ENCODE measurements around the gene PROM2. TPM values are rescaled to one million over a fixed set of nuclear protein-coding genes. Genes with fewer than 3 reads are reported as not detected.

PROM2 gene
- total RNA-seq, 1 donor from 2014 or later, result 1.7 TPM

DNA sequence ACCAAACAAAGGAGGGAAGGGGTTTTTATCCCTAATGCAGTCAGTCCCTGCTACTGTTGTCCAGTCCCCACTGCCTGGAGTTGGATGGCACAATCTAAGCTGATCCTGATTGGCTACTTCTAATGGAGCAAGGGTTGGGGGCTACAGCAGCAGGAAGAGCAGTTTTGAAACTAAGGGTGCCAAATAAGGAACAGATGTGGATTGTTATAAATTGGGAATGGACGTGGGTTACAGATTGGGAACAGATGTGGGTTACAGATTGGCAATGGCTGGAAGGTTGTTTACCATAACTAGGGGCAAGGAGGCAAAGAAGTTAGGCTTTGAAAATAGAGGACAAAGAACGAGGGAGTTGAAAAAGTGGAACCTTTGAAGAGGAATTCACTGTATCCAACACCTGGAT, 16.0 kb upstream of the PROM2 start:
- TF ChIP-seq, protein P1, sequence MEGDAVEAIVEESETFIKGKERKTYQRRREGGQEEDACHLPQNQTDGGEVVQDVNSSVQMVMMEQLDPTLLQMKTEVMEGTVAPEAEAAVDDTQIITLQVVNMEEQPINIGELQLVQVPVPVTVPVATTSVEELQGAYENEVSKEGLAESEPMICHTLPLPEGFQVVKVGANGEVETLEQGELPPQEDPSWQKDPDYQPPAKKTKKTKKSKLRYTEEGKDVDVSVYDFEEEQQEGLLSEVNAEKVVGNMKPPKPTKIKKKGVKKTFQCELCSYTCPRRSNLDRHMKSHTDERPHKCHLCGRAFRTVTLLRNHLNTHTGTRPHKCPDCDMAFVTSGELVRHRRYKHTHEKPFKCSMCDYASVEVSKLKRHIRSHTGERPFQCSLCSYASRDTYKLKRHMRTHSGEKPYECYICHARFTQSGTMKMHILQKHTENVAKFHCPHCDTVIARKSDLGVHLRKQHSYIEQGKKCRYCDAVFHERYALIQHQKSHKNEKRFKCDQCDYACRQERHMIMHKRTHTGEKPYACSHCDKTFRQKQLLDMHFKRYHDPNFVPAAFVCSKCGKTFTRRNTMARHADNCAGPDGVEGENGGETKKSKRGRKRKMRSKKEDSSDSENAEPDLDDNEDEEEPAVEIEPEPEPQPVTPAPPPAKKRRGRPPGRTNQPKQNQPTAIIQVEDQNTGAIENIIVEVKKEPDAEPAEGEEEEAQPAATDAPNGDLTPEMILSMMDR (IDR thresholded peaks at IDR 0.05), result no peak
- Mint-ChIP-seq H3K36me3 (ENCODE audit: low read depth) (peaks cover 2% of the 10 kb centered on the region), H3K4me3 (ENCODE audit: unreplicated experiment) (no peak overlapping the region), H3K9me3 (ENCODE audit: low read depth) (peaks cover 30% of the 10 kb centered on the region), H3K4me1 (ENCODE audit: low read depth) (no peaks in the 10 kb centered on the region), H3K27me3 (ENCODE audit: low read depth) (no peaks in the 10 kb centered on the region), H3K27ac (ENCODE audit: unreplicated experiment) (no peak overlapping the region)
- DNase-seq (ENCODE audit: low spot score), result no peak

- no peak overlapping the region for H3K27ac Mint-ChIP-seq (ENCODE audit: unreplicated experiment)
These were observed 13.9 kb upstream of the PROM2 start for GRCh38 chr2:95260028-95261023.

GRCh38 chr2:95261602-95262001, 12.6 kb upstream of the PROM2 start:
- TF ChIP-seq, protein P1 (IDR thresholded peaks at IDR 0.05), result no peak
- no peaks in the 10 kb centered on the region for H3K36me3 Mint-ChIP-seq (ENCODE audit: low read depth)
- H3K27ac Mint-ChIP-seq (ENCODE audit: unreplicated experiment), result no peak overlapping the region
- H3K4me3 Mint-ChIP-seq (ENCODE audit: unreplicated experiment), result no peak overlapping the region
- no peaks in the 10 kb centered on the region for H3K27me3 Mint-ChIP-seq (ENCODE audit: low read depth)
- no peaks in the 10 kb centered on the region for H3K4me1 Mint-ChIP-seq (ENCODE audit: low read depth)
- peak; percentile 61 for DNase-seq (ENCODE audit: low spot score)
- H3K9me3 Mint-ChIP-seq (ENCODE audit: low read depth), result peaks cover 15% of the 10 kb centered on the region

More at GRCh38 chr2:95260028-95261023, 13.9 kb upstream of the PROM2 start:
- TF ChIP-seq, protein P1 (IDR thresholded peaks at IDR 0.05), result no peak
- peak; percentile 48 for DNase-seq (ENCODE audit: low spot score)
- H3K36me3 Mint-ChIP-seq (ENCODE audit: low read depth), result peaks cover 2% of the 10 kb centered on the region
- no peak overlapping the region for H3K4me3 Mint-ChIP-seq (ENCODE audit: unreplicated experiment)
- H3K9me3 Mint-ChIP-seq (ENCODE audit: low read depth), result peaks cover 22% of the 10 kb centered on the region
- H3K27me3 Mint-ChIP-seq (ENCODE audit: low read depth), result no peaks in the 10 kb centered on the region
- no peaks in the 10 kb centered on the region for H3K4me1 Mint-ChIP-seq (ENCODE audit: low read depth)

- Mint-ChIP-seq H3K27me3 (ENCODE audit: low read depth) (no peaks in the 10 kb centered on the region), H3K27ac (ENCODE audit: unreplicated experiment) (no peak overlapping the region), H3K36me3 (ENCODE audit: low read depth) (no peaks in the 10 kb centered on the region), H3K4me3 (ENCODE audit: unreplicated experiment) (no peak overlapping the region), H3K4me1 (ENCODE audit: low read depth) (no peaks in the 10 kb centered on the region), H3K9me3 (ENCODE audit: low read depth) (peaks cover 9% of the 10 kb centered on the region)
- TF ChIP-seq, protein P1 (IDR thresholded peaks at IDR 0.05), result no peak
- no peak for DNase-seq (ENCODE audit: low spot score)
These were observed 11.2 kb upstream of the PROM2 start for GRCh38 chr2:95262896-95263542.

DNA sequence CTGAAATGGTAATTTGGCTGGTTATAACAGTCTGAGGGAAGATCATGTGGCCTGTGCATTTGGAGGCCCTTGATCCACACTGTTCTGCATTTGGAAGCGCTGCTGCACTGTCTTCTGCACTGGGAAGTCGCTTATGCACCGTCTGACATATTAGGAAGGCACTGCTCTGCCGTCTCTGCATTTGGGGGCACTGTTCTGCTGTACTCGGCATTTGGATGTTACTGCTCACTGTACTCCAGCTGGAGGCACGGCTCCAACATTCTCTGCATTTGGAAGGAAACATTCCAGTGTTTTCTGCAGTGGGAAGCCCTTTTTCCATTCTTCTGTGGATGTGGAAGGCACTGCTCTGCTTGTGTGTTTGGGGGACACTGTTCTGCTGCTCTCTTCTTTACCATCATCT, 9.6 kb upstream of the PROM2 start:
- no peak overlapping the region for H3K4me3 Mint-ChIP-seq (ENCODE audit: unreplicated experiment)
- H3K27ac Mint-ChIP-seq (ENCODE audit: unreplicated experiment), result no peak overlapping the region
- no peaks in the 10 kb centered on the region for H3K4me1 Mint-ChIP-seq (ENCODE audit: low read depth)
- no peaks in the 10 kb centered on the region for H3K36me3 Mint-ChIP-seq (ENCODE audit: low read depth)
- H3K9me3 Mint-ChIP-seq (ENCODE audit: low read depth), result no peaks in the 10 kb centered on the region
- TF ChIP-seq, protein P1 (IDR thresholded peaks at IDR 0.05), result no peak
- no peaks in the 10 kb centered on the region for H3K27me3 Mint-ChIP-seq (ENCODE audit: low read depth)
- DNase-seq (ENCODE audit: low spot score), result no peak

Measured in chondrocyte (in vitro differentiated cells).